OCI-LY7 (cell line): ENCODE data around the gene SLC25A45. TPM values are rescaled to one million over a fixed set of nuclear protein-coding genes. Genes with fewer than 3 reads are reported as not detected.

Experiments used
- BruUV-seq: library from RNA; stranded (reverse); fragments of 400-500 nt; replicated peaks from 2 replicates; lab custom pipeline; 2021; lab: Mats Ljungman, UMichigan
- CTCF ChIA-PET: fragments of 300-600 bp; sonication (Branson Sonifier 250); formaldehyde crosslinking; loops from one replicate; lab custom pipeline; 2022; ENCODE audit warnings: antibody characterized with exemption; ENCODE audit not compliant: unreplicated experiment; lab: Charles Lee
- POLR2A ChIA-PET: fragments of 300-600 bp; sonication (Branson Sonifier 250); formaldehyde crosslinking; loops from one replicate; lab custom pipeline; 2022; ENCODE audit warnings: antibody characterized with exemption; lab: Charles Lee
- DNase-seq: peaks from one replicate; pipeline ENCODE4 v3.0.0-alpha.2; 2015; ENCODE audit warnings: low spot score
- H2AFZ ChIP-seq: fragments of 200-600 bp; sonication (generic), shearing (Covaris generic); 2 replicates; pipeline ENCODE4 v1.6.1; 2014; ENCODE audit warnings: mild to moderate bottlenecking, antibody characterized with exemption, low read length, moderate library complexity
- H3K27ac ChIP-seq: fragments of 200-600 bp; sonication (generic); 2 replicates; pipeline ENCODE4 v1.5.1; 2014; ENCODE audit warnings: mixed run types, low read depth, mild to moderate bottlenecking, moderate library complexity, low read length, inconsistent platforms; ENCODE audit not compliant: poor library complexity, severe bottlenecking
- H3K36me3 ChIP-seq: fragments of 200-600 bp; sonication (generic); 2 replicates; pipeline ENCODE4 v1.6.1; 2014; ENCODE audit warnings: mild to moderate bottlenecking, antibody characterized with exemption, low read length, moderate library complexity, mixed read lengths; ENCODE audit not compliant: insufficient read depth
- H3K4me1 ChIP-seq: fragments of 200-600 bp; sonication (generic); 2 replicates; pipeline ENCODE4 v1.5.1; 2014; ENCODE audit warnings: mild to moderate bottlenecking, low read length; ENCODE audit not compliant: insufficient read depth, poor library complexity, severe bottlenecking
- H3K4me2 ChIP-seq: fragments of 200-600 bp; sonication (generic); 2 replicates; pipeline ENCODE4 v1.6.1; 2014; ENCODE audit warnings: mild to moderate bottlenecking, low read length
- H3K4me3 ChIP-seq: fragments of 200-600 bp; sonication (generic); 2 replicates; pipeline ENCODE4 v1.5.1; 2014; ENCODE audit warnings: mild to moderate bottlenecking, low read depth, low read length; ENCODE audit not compliant: poor library complexity, severe bottlenecking
- H3K79me2 ChIP-seq: fragments of 200-600 bp; sonication (generic); 2 replicates; pipeline ENCODE4 v1.6.1; 2016; ENCODE audit warnings: low read depth, mild to moderate bottlenecking, low read length, moderate library complexity, mixed read lengths; ENCODE audit not compliant: insufficient read depth
- H3K9me2 ChIP-seq: fragments of 200-600 bp; sonication (generic); 2 replicates; pipeline ENCODE4 v1.6.1; 2016; ENCODE audit warnings: mild to moderate bottlenecking, low read length, mixed read lengths; ENCODE audit not compliant: insufficient read depth
- H3K9me3 ChIP-seq: fragments of 200-600 bp; sonication (generic); 2 replicates; pipeline ENCODE4 v1.6.1; 2014; ENCODE audit warnings: mild to moderate bottlenecking, mixed run types, low read length, mixed read lengths
- H4K20me1 ChIP-seq: fragments of 200-600 bp; sonication (generic); 2 replicates; pipeline ENCODE4 v1.6.1; 2014; ENCODE audit warnings: mild to moderate bottlenecking, antibody characterized with exemption, low read length, moderate library complexity, mixed read lengths; ENCODE audit not compliant: insufficient read depth
- EZH2phosphoT487 ChIP-seq: fragments of 200-600 bp; sonication (generic); IDR thresholded peaks from 2 replicates; pipeline ENCODE4 v1.6.1; 2018; ENCODE audit warnings: low read depth, borderline replicate concordance, mild to moderate bottlenecking, mixed run types, antibody characterized with exemption, low read length, moderate library complexity, mixed read lengths
- intact Hi-C: fragments of 100-400 bp; cut with micrococcal nuclease; formaldehyde crosslinking; loops from one replicate; pipeline ENCODE4 v1.10.0; 2022; ENCODE audit not compliant: unreplicated experiment
- total RNA-seq, 2 experiments: library from RNA; depleted of rRNA in 1 of 2; stranded (reverse); fragments of >200 nt in 1 of 2; shearing (Covaris generic) in 1 of 2; gene quantifications; 2 replicates each; pipeline ENCODE4 v1.2.3, GENCODE V29; 2014 to 2022
- TF ChIP-seq, protein P1 (sequence below): fragments of 200-600 bp; sonication (generic); conservative IDR thresholded peaks from 2 replicates; pipeline ENCODE4 v1.5.1; 2014; ENCODE audit warnings: mild to moderate bottlenecking, antibody characterized with exemption, low read length, moderate library complexity, mixed read lengths

SLC25A45 gene
- total RNA-seq, 2 experiments from 2014 or later, result 7.0 to 20.7 TPM

DNA sequence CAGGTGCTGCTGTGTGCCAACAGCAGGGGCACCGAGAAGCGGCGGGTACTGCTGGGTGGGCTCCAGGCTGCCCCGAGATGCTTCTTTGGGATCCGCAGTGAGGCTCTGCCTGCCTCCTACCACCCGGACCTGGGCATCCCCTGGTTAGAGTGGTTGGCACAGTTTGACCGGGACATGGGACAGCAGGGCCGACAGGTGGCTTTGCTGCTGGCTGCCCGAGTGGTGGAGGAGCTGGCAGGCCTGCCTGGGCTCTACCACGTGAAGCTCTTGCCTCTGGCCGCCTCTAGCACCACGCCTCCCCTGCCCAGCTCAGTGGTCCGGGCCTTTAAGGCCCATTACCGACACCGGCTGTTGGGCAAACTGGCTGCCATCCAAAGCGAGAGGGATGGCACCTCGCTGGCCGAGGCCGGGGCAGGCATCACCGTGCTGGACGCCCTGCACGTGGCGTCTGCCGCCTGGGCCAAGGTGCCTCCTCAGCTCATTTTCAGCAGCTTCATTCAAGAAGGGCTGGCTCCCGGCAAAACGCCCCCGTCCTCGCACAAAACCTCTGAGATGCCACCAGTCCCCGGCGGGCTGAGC, 26.0 kb downstream of the SLC25A45 start:
- H3K4me2 ChIP-seq, result no peak overlapping the region
- ChIA-PET POLR2A (interaction anchor here (1.1 to 1.4 kb wide), 2 partner anchors 17 to 23 kb away, joined by 3 to 4 read pairs; partner anchors contain the start of gene DPF2), CTCF (interaction anchor here (0.9 to 1.0 kb wide), 2 partner anchors 23 kb away, joined by 5 read pairs; partner anchors contain the start of gene DPF2)
- H2AFZ ChIP-seq, result no peak overlapping the region
- TF ChIP-seq EZH2phosphoT487, result no peak
- TF ChIP-seq, protein P1, sequence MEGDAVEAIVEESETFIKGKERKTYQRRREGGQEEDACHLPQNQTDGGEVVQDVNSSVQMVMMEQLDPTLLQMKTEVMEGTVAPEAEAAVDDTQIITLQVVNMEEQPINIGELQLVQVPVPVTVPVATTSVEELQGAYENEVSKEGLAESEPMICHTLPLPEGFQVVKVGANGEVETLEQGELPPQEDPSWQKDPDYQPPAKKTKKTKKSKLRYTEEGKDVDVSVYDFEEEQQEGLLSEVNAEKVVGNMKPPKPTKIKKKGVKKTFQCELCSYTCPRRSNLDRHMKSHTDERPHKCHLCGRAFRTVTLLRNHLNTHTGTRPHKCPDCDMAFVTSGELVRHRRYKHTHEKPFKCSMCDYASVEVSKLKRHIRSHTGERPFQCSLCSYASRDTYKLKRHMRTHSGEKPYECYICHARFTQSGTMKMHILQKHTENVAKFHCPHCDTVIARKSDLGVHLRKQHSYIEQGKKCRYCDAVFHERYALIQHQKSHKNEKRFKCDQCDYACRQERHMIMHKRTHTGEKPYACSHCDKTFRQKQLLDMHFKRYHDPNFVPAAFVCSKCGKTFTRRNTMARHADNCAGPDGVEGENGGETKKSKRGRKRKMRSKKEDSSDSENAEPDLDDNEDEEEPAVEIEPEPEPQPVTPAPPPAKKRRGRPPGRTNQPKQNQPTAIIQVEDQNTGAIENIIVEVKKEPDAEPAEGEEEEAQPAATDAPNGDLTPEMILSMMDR, result no peak
- H3K4me1 ChIP-seq, result peaks cover 10% of the 10 kb centered on the region
- H3K9me3 ChIP-seq, result no peaks in the 10 kb centered on the region
- H3K9me2 ChIP-seq, result no peaks in the 10 kb centered on the region
- no peak overlapping the region for H3K4me3 ChIP-seq
- H3K27ac ChIP-seq, result no peak overlapping the region
- intact Hi-C loops, result no loop called here
- no peaks in the 10 kb centered on the region for H4K20me1 ChIP-seq
- H3K79me2 ChIP-seq, result no peaks in the 10 kb centered on the region
- DNase-seq, result no peak
- peaks cover 16% of the 10 kb centered on the region for H3K36me3 ChIP-seq
- BruUV-seq, result no TSS peak

DNA sequence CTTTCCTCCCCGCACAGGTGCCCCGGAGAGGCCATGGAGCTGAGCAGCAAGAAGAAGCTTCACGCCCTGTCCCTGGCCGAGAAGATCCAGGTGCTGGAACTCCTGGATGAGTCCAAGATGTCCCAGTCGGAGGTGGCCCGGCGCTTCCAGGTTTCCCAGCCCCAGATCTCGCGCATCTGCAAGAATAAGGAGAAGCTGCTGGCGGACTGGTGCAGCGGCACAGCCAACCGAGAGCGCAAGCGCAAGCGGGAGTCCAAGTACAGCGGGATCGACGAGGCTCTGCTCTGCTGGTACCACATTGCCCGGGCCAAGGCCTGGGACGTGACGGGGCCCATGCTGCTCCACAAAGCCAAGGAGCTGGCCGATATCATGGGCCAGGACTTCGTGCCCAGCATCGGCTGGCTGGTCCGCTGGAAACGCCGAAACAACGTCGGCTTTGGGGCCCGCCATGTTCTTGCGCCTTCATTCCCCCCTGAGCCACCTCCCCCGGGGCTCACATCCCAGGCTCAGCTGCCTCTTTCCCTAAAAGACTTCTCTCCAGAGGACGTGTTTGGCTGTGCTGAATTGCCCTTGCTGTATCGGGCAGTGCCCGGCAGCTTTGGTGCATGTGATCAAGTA, 26.6 kb downstream of the SLC25A45 start:
- Histone ChIP-seq H3K9me2 (no peaks in the 10 kb centered on the region), H3K79me2 (no peaks in the 10 kb centered on the region), H3K9me3 (no peaks in the 10 kb centered on the region), H2AFZ (no peak overlapping the region), H3K27ac (no peak overlapping the region), H3K4me1 (peaks cover 10% of the 10 kb centered on the region), H3K4me3 (peak overlapping the region; percentile 73), H4K20me1 (no peaks in the 10 kb centered on the region), H3K4me2 (peak overlapping the region; percentile 84), H3K36me3 (peaks cover 22% of the 10 kb centered on the region)
- DNase-seq, result no peak
- ChIA-PET POLR2A (interaction anchor here (1.4 kb wide), 1 partner anchor 22 kb away, joined by 4 read pairs; the partner anchor contains the start of gene DPF2), CTCF (interaction anchor here (0.9 kb wide), 1 partner anchor 22 kb away, joined by 5 read pairs; the partner anchor contains the start of gene DPF2)
- BruUV-seq, result no TSS peak
- TF ChIP-seq, protein P1, result no peak
- TF ChIP-seq EZH2phosphoT487, result no peak
- intact Hi-C loops, result no loop called here
